Frontal cortex (tissue), 4 donors: ENCODE data around the gene CFAP20. TPM values are rescaled to one million over a fixed set of nuclear protein-coding genes. Genes with fewer than 3 reads are reported as not detected.
"Not testable (repeated sequence)": the region's sequence is repeated elsewhere in the genome, so short reads cannot be mapped to it uniquely, and the experiment has no call there.

ENCODE experiments used
- DNase-seq, 2 donors: peaks; one replicate each; pipeline ENCODE4 v3.0.0; 2012; ENCODE audit warnings: low spot score in 2 of 2
- FAIRE-seq: peaks from 2 replicates; lab custom pipeline; 2012; peaks lifted over from hg19 to GRCh38; lab: Jason Lieb, UNC
- small RNA-seq: library from RNA; depleted of rRNA; stranded (forward); fragments of <200 nt; gene quantifications from one replicate; pipeline ENCODE3, GENCODE V24; 2014
- total RNA-seq: library from RNA; depleted of rRNA; stranded (reverse); fragments of >200 nt; gene quantifications from one replicate; pipeline ENCODE4 v1.2.3, GENCODE V29; 2014
- donor health status: control.
- donor health status: control.
- donor health status: control.

The CFAP20 gene
- total RNA-seq, 1 donor from 2014 or later: 93.8 TPM

DNA sequence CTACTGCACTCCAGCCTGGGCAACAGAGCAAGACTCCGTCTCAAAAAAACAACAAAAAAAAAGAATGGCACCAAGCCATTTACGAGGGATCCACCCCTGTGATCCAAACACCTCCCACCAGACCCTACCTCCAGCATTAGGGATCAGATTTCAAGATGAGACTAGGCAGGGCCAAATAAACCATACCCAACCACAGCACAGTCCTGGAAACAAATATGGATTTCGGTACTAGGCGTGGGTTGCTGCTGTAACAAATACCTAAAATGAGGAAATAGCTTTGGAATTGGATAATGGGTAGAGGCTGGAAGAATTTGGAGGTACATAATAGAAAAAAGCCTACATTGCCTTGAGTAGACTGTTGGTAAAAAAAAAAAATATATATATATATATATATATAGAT, 54.5 kb downstream of the CFAP20 start:
- no peak for FAIRE-seq
- no peak for DNase-seq

GRCh38 chr16:58073086-58073485, 56.1 kb downstream of the CFAP20 start:
- DNase-seq, FAIRE-seq: not testable (repeated sequence)

DNA sequence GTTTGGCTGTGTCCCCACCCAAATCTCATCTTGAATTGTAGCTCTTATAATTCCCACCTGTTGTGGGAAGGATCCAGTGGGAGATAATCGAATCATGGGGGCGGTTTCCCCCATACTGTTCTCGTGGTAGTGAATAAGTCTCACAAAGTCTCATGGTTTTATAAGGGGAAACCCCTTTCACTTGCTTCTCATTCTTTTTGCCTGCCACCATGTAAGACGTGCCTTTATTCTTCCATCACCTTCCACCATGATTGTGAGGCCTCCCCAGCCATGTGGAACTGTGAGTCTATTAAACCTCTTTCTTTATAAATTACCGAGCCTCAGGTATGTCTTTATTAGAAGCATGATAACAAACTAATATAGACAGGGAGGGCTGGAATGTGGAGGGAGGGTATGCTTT, 57.0 kb downstream of the CFAP20 start:
- DNase-seq, FAIRE-seq: not testable (repeated sequence)

GRCh38 chr16:58070585-58070984, 58.6 kb downstream of the CFAP20 start:
- FAIRE-seq: no peak
- DNase-seq: no peak

Small RNAs within 50 kb of the gene (small RNA-seq; reads per million reads assigned to genes)
- not detected for gene RF00019

Other genes with a start within 250 kb of the CFAP20 start
- 1.2 TPM for gene CNGB1, start 158.3 kb downstream of the CFAP20 start, total RNA-seq
- gene ZNF319, start 128.7 kb downstream of the CFAP20 start, total RNA-seq: 4.9 TPM
- 3.7 TPM for gene USB1, start 128.0 kb downstream of the CFAP20 start, total RNA-seq
- 12.2 TPM for gene MMP15, start 103.6 kb downstream of the CFAP20 start, total RNA-seq
- gene CSNK2A2, start 68.7 kb upstream of the CFAP20 start, total RNA-seq: 17.9 TPM
- gene PRSS54, start 165.6 kb upstream of the CFAP20 start, total RNA-seq: 0.41 TPM